ENCODE results near the gene ZNF106.

The ZNF106 gene

DNA sequence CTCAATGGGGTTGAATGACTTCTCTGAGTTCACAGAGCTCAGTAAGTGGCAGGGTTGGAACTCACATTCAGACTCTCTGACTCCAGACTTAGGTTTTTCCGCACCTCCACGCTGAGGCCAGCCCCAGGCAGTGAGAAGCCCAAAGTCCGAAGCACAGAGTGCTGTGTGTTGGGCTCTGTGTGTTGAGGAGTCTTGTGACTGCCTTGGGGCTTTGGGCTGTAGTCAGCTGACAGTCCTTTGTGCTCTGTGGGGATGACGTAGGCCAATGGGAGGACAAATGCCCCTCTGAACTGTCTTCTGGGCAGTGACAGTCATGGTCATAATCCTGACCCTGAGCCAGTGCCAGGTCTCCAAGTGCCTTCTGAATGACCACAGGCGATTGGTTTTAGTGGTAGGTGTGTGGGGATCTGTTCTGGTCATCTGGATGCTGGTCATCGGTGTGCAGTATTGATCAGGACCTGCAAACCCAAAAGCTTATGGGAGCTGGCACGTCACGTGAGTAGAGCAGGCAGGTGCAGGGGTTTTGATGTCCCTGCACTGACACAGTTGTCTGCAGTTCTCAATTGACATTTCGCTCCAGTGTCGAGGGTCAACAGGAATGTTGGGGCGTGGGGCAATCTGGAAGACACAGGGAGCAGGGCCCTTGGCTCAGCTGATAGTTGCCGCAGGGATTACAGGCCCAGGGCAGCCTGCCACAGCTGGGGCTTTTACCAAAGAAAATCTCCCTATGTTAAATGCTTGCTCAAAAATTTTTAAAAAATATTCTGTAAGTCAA, 86.3 kb downstream of the ZNF106 start:
- DNase-seq = no peak

- DNase-seq = no peak
Measured at GRCh38 chr15:42403389-42403788, 87.6 kb downstream of the ZNF106 start.

DNA sequence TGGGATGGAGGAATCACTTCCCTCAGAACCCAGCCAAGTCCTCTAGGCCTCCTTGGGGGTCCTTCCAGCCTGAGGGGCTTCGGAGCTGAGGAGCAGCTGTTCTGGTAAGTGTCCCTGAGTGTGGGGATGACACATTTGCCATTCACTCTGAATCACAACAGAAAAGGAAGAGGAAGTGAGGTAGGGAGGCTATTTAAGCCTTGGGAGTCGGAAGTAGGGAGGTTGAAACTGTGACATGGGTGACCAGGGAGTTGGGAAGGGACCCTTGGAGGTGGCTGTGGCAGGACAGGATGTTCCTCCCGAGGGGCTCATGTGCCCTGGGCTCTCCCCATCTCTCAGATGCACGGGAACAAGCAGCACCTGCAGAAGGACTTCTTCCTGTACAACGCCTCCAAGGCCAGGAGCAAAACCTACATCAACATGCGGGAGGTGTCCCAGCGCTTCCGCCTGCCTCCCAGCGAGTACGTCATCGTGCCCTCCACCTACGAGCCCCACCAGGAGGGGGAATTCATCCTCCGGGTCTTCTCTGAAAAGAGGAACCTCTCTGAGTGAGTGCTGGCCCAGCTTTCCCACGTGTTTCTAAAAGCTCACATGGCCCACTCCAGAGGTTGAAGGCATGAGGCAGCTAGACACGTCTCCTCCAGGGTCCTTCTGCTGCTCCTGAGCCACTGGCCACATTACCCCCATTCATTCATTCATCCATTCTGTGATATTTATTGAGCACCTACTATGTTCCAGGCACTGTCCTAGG, 88.3 kb downstream of the ZNF106 start:
- DNase-seq = no peak

- DNase-seq = no peak
Measured at GRCh38 chr15:42401544-42402454, 89.1 kb downstream of the ZNF106 start.

GRCh38 chr15:42395838-42396237, 95.1 kb downstream of the ZNF106 start:
- DNase-seq = no peak

DNA sequence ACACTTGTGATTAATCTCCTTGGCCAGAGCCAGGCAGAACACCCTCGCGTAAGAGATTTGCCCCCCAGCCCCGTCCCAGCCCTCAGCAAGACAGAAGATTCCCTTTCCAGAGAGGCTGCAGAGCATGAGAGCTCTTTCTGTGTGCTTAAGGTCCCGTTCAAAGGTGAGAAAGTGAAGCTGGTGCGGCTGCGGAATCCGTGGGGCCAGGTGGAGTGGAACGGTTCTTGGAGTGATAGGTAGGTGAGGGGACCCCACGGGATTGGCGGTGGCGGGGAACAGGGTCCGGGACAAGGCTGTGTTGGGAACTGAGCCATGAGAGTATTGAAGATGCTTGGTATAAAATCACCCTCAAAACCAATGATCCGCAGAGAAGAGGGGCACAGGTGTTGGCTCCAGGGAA, 96.8 kb downstream of the ZNF106 start:
- no peak for DNase-seq

GRCh38 chr15:42392309-42393024, 98.5 kb downstream of the ZNF106 start:
- DNase-seq = no peak

DNA sequence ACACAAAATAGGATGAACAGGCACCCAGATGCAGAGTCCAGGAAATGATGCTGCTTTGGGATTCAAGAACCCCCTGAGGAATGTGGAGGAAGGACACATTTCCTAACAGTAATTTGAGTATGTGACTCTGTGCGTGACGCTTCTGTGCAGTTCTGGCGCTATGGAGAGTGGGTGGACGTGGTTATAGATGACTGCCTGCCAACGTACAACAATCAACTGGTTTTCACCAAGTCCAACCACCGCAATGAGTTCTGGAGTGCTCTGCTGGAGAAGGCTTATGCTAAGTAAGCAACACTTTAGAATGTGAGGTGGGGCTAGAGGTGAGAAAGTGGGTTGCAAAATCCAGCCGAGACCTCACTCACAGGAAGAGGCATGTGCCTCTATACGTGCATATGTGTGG, 103.3 kb downstream of the ZNF106 start:
- DNase-seq = no peak

DNA sequence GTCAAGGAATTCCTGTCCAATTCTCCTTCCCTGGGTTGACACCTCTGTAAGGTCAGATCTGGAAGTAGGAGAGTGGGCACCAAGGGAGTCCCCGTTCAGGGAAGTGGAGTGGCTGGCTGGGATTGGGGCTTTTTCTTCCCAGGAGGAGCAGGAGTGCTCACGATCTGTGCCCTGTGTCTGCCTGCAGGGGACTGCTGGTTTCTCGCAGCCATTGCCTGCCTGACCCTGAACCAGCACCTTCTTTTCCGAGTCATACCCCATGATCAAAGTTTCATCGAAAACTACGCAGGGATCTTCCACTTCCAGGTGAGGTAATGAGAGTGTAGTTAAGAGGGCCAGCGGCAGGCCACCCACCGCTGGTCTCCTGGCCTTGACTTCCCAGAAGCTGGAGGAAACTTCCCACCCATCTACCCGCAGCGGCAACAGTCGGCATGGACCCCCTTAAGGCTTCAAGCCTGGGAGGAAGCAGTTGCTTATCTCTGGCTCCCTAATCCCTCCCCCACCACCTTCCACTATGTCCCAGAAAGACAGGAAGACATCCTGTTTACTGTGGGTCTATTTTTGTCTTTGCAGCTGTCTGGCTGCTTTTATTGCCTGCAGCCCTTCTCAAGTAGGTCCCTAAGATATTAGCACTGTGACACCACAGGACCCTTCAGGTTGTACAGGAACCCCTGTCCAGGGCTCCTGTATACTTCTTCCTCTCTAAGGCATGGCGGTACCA, 104.8 kb downstream of the ZNF106 start:
- no peak for DNase-seq

- no peak for DNase-seq
Measured at GRCh38 chr15:42385206-42385979, 105.5 kb downstream of the ZNF106 start.

DNA sequence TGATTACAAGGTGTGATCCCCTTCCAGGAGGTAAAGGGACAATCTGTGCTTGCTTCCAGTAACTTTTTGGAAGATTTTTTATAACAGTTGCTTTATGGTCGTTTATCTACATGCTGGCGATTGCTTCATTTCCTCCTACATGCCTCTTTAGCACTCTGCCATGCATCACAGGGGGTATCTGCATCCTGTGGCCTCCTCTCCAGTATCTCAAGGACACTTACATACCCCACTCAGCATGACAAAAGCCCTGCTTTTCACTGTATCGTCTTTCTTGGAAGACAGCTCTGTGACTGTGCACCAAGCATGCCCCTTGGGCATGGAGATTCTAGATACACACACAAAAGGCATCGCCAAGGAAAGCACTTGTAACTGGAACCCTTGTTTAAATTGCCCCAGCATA, 106.3 kb downstream of the ZNF106 start:
- no peak for DNase-seq

DNA sequence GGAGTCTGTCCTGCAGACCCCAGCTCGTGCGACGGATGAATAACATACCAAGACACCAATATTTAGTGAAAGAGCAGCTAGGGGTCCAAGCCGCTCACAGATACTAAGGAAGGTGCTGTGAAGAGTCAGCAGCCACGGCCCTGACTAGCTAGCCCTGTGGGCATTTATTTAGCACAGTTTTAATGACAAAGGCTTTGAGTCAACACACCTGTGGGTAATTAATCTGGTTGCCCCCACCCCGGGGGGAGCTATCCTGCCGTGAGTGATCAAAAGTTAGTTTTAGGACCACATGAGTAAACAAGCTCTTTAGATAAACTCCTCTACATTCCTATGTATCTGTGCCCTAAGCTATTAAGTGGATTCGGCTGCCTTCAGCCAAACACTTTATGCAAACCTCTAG, 112.9 kb downstream of the ZNF106 start:
- DNase-seq = no peak

DNA sequence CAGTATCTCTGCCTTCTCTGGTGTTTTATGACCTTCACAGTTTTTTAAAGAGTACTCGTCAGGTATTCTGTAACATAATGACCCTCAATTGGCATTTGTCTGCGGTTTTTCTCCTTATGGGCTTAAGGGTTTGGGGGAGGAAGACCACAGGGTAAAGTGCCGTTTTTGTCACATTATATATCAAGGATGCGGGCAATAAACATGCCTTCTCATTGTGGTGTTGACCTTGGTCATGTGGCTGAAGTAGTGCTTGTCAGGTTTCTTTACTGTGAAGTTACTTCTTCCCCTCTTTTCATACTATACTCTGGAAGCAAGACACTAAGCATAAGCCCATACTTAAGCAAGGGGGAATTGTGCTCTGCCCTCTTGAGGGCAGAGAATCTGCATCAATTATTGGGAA, 115.0 kb downstream of the ZNF106 start:
- peak; percentile 13 for DNase-seq

DNA sequence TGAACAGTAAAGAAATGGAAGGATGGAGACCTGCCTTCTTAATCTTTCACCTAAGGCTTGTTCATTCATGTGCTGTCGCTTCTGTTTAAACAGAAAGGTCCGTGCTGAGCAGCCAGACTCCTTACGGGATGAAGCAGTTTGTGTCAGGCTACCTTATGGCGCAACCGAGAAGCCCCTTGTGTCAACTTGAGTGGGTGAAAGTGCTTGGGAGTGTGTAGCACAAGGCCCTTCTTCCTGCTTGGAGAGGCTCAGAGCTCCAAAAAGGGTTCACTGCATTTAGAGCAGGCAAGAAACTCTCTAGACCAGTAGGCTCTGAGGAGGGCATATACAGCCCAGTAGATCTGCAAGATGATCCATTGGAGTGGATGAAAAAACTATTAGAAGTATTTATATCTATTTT, 115.7 kb downstream of the ZNF106 start:
- no peak for DNase-seq

- DNase-seq = no peak
Measured at GRCh38 chr15:42374810-42375209, 116.1 kb downstream of the ZNF106 start.

- no peak for DNase-seq
Measured at GRCh38 chr15:42373936-42374335, 117.0 kb downstream of the ZNF106 start.

DNA sequence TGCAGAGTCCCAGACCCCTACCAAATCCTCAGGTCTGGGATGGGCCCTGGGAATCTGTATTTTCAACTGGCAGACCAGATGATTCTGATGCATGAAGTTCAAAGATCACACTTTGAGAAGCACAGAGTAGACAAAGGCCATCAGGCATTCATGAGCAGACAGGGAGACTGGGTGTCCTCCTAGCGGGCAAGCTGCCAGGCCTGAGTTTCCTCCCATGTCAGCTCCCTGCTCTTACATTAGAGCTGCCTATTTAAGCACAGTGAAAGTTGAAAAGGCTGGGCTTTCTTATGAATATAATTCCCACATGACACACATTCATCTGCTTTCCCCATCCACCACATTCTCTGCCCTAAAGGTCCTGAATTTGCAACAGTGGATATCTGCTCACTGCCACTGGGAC, 117.7 kb downstream of the ZNF106 start:
- no peak for DNase-seq

DNA sequence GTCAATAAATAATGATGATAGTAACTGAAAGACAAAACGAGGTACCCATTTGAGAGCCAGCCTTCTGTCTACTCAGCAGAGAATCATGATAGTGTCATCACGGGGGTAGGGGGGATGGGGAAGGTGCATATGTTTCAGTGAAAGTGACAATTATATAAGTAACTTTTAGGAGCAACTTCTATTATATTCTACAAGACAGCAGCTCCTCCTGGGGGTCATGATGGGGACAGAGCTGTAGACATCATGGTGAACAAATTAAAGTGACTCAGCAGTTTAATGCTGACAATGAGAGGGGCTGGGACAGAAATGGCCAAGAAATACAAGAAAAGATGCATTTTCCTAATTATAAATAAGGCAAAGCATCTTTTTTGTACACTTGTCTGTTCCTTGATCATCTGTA, 119.8 kb downstream of the ZNF106 start:
- no peak for DNase-seq

GRCh38 chr15:42368096-42368495, 122.8 kb downstream of the ZNF106 start:
- DNase-seq = no peak

DNA sequence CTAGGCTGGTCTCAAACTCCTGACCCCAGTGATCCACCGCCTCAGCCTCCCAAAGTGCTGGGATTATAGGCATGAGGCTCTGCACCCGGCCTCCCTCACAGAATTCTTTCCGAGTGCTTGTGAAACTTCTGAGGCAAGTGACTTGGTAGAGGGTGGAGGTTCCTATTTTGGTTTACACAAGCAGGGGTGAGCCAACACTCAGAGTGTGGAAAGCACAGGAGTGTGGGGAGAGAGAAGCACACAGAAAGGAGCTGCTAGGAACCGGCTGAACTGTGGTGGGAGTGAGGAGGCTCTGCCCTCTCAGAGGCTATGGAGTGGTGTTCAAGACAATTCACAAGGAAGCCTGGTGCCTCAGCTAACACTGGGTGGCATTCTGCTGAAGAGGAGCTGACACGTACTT, 123.9 kb downstream of the ZNF106 start:
- peak; percentile 70 for DNase-seq

- peak; percentile 33 for DNase-seq
Measured at GRCh38 chr15:42365921-42366550, 124.9 kb downstream of the ZNF106 start.

Data from GF-D8 (cell line).